HEK293 (cell line): ENCODE data around the gene AP1B1.

Source experiments
- HOXA7 ChIP-seq: sonication (generic); formaldehyde crosslinking; IDR thresholded peaks from 2 replicates; pipeline ENCODE4 v1.8.1; 2022; ENCODE audit warnings: missing genetic modification reagents, borderline replicate concordance
- KLF1 ChIP-seq: fragments of 450-650 bp; formaldehyde crosslinking; IDR thresholded peaks from 2 replicates; pipeline ENCODE4 v1.5.1; 2016; ENCODE audit warnings: missing biosample characterization, missing genetic modification characterization
- KLF10 ChIP-seq: fragments of 450-650 bp; IDR thresholded peaks from 2 replicates; pipeline ENCODE4 v1.5.1; 2018; ENCODE audit warnings: missing biosample characterization, mild to moderate bottlenecking, missing genetic modification characterization
- KLF8 ChIP-seq: fragments of 450-650 bp; formaldehyde crosslinking; IDR thresholded peaks from 2 replicates; pipeline ENCODE4 v1.5.1; 2016; ENCODE audit warnings: missing biosample characterization, missing genetic modification characterization
- SALL2 ChIP-seq: fragments of 450-650 bp; formaldehyde crosslinking; IDR thresholded peaks from 2 replicates; pipeline ENCODE4 v1.5.0; 2017; ENCODE audit warnings: missing biosample characterization, mild to moderate bottlenecking, missing genetic modification characterization, borderline replicate concordance
- SCRT1 ChIP-seq: fragments of 450-650 bp; formaldehyde crosslinking; IDR thresholded peaks from 2 replicates; pipeline ENCODE4 v1.5.1; 2016; ENCODE audit warnings: missing biosample characterization, missing genetic modification characterization, borderline replicate concordance
- SCRT2 ChIP-seq: fragments of 450-650 bp; formaldehyde crosslinking; IDR thresholded peaks from 2 replicates; pipeline ENCODE4 v1.5.1; 2016; ENCODE audit warnings: missing biosample characterization, missing genetic modification characterization
- SETDB1 ChIP-seq: IDR thresholded peaks from one replicate; pipeline ENCODE4 v1.6.1; 2017; ENCODE audit warnings: mild to moderate bottlenecking, low read length, moderate library complexity, mixed read lengths; ENCODE audit not compliant: insufficient read length
- SP2 ChIP-seq: fragments of 450-650 bp; formaldehyde crosslinking; IDR thresholded peaks from 2 replicates; pipeline ENCODE4 v1.5.1; 2016; ENCODE audit warnings: missing biosample characterization, missing genetic modification characterization
- TCF7L2 ChIP-seq: IDR thresholded peaks from 2 replicates; pipeline ENCODE4 v1.6.1; 2011; ENCODE audit warnings: low read depth, mild to moderate bottlenecking, inconsistent platforms, low read length, moderate library complexity, borderline replicate concordance
- WT1 ChIP-seq: fragments of 450-650 bp; formaldehyde crosslinking; IDR thresholded peaks from 2 replicates; pipeline ENCODE4 v1.5.1; 2016; ENCODE audit warnings: missing biosample characterization, missing genetic modification characterization
- YY1 ChIP-seq: fragments of 450-650 bp; formaldehyde crosslinking; IDR thresholded peaks from 2 replicates; pipeline ENCODE4 v1.5.1; 2018; ENCODE audit warnings: missing biosample characterization, missing genetic modification characterization
- ZBTB21 ChIP-seq: fragments of 450-650 bp; formaldehyde crosslinking; IDR thresholded peaks from 2 replicates; pipeline ENCODE4 v1.5.1; 2017; ENCODE audit warnings: missing biosample characterization, missing genetic modification characterization
- ZNF121 ChIP-seq: fragments of 450-650 bp; formaldehyde crosslinking; IDR thresholded peaks from 2 replicates; pipeline ENCODE4 v1.5.1; 2016; ENCODE audit warnings: missing biosample characterization, missing genetic modification characterization
- ZNF146 ChIP-seq: fragments of 450-650 bp; formaldehyde crosslinking; IDR thresholded peaks from 2 replicates; pipeline ENCODE4 v1.5.1; 2016; ENCODE audit warnings: missing biosample characterization, missing genetic modification characterization
- ZNF214 ChIP-seq: fragments of 450-650 bp; formaldehyde crosslinking; IDR thresholded peaks from 2 replicates; pipeline ENCODE4 v1.5.1; 2017; ENCODE audit warnings: missing biosample characterization, mild to moderate bottlenecking, missing genetic modification characterization, borderline replicate concordance
- ZNF248 ChIP-seq: fragments of 450-650 bp; formaldehyde crosslinking; IDR thresholded peaks from 2 replicates; pipeline ENCODE4 v1.5.1; 2017; ENCODE audit warnings: missing biosample characterization, missing genetic modification characterization
- ZNF302 ChIP-seq: fragments of 450-650 bp; formaldehyde crosslinking; IDR thresholded peaks from 2 replicates; pipeline ENCODE4 v1.5.1; 2016; ENCODE audit warnings: missing biosample characterization, missing genetic modification characterization, low read depth
- ZNF560 ChIP-seq: fragments of 450-650 bp; formaldehyde crosslinking; IDR thresholded peaks from 2 replicates; pipeline ENCODE4 v1.5.1; 2017; ENCODE audit warnings: missing biosample characterization, missing genetic modification characterization, borderline replicate concordance
- ZNF561 ChIP-seq: fragments of 450-650 bp; IDR thresholded peaks from 2 replicates; pipeline ENCODE4 v1.5.1; 2018; ENCODE audit warnings: missing biosample characterization, missing genetic modification characterization, borderline replicate concordance
- ZNF626 ChIP-seq: fragments of 450-650 bp; sonication (Bioruptor Pico); formaldehyde crosslinking; IDR thresholded peaks from 2 replicates; pipeline ENCODE4 v1.5.1; 2018; ENCODE audit warnings: missing biosample characterization, missing genetic modification characterization, inconsistent platforms
- ZNF791 ChIP-seq: fragments of 450-650 bp; formaldehyde crosslinking; IDR thresholded peaks from 2 replicates; pipeline ENCODE4 v1.5.1; 2016; ENCODE audit warnings: missing biosample characterization, missing genetic modification characterization
- TF ChIP-seq, protein P1 (sequence below): fragments of 450-650 bp; formaldehyde crosslinking; IDR thresholded peaks from 2 replicates; pipeline ENCODE4 v1.5.1; 2016; ENCODE audit warnings: missing biosample characterization, missing genetic modification characterization
- TF ChIP-seq, protein P2 (sequence below): fragments of 450-650 bp; formaldehyde crosslinking; IDR thresholded peaks from 2 replicates; pipeline ENCODE4 v1.5.1; 2016; ENCODE audit warnings: missing biosample characterization, missing genetic modification characterization
- TF ChIP-seq, protein P3 (sequence below): fragments of 450-650 bp; formaldehyde crosslinking; IDR thresholded peaks from 2 replicates; pipeline ENCODE4 v1.5.1; 2016; ENCODE audit warnings: missing biosample characterization, missing genetic modification characterization
- TF ChIP-seq, protein P4 (sequence below): fragments of 450-650 bp; formaldehyde crosslinking; IDR thresholded peaks from 2 replicates; pipeline ENCODE4 v1.5.1; 2017; ENCODE audit warnings: missing biosample characterization, missing genetic modification characterization
- TF ChIP-seq, protein P5 (sequence below): fragments of 450-650 bp; formaldehyde crosslinking; IDR thresholded peaks from 2 replicates; pipeline ENCODE4; 2016; ENCODE audit warnings: missing biosample characterization, missing genetic modification characterization
- TF ChIP-seq, protein P6 (sequence below): fragments of 450-650 bp; formaldehyde crosslinking; IDR thresholded peaks from 2 replicates; pipeline ENCODE4 v1.5.1; 2016; ENCODE audit warnings: missing biosample characterization, missing genetic modification characterization

AP1B1 gene

DNA sequence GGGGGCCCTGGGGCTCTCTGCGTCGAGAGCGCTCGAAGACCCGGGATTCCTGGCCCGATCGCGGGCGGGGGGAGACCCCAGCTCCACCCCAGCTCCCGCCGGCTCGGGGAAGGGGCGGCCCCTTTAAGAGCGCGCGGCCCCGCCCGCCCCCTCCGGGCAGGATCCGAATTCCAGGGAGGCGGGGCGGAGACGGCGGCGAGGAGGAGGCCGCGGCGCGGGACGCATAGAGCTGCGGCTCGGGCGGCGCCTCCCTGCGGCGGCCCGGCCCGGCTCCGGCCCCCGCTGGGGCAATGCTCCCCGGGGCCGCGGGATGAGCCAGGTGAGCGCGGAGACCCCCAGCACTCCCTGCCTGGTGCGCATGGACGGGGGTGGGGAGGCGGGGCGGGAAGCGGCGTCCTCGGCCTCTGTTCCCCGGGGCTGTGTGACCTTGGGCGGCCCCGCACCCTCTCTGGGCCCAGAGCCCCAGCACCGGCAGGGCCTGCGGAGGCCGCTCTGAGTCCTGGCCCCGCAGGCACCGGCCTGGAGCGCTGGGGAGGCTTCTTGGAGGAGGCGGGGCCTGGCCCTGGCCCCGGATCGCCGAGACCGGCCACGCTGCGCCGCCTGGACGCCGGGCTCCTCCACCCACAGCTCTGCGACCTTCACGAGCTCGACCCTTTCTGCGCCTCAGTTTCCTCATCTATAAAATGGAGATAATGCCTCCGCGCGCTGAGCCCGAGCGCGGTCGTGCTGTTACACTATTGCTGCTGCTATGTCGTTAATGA lies 81.4 kb downstream of the AP1B1 start (continued):
- TF ChIP-seq, protein P1, sequence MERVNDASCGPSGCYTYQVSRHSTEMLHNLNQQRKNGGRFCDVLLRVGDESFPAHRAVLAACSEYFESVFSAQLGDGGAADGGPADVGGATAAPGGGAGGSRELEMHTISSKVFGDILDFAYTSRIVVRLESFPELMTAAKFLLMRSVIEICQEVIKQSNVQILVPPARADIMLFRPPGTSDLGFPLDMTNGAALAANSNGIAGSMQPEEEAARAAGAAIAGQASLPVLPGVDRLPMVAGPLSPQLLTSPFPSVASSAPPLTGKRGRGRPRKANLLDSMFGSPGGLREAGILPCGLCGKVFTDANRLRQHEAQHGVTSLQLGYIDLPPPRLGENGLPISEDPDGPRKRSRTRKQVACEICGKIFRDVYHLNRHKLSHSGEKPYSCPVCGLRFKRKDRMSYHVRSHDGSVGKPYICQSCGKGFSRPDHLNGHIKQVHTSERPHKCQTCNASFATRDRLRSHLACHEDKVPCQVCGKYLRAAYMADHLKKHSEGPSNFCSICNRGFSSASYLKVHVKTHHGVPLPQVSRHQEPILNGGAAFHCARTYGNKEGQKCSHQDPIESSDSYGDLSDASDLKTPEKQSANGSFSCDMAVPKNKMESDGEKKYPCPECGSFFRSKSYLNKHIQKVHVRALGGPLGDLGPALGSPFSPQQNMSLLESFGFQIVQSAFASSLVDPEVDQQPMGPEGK (tag by site-specific recombination), result peak; percentile 66; the same call in 1 of the 2 replicates
- TF ChIP-seq SCRT2 (no peak), YY1 (tag by site-specific recombination) (no peak), ZNF214 (tag by site-specific recombination) (no peak), KLF8 (tag by site-specific recombination) (peak; percentile 49; the same call in 1 of the 2 replicates), ZNF791 (tag by site-specific recombination) (no peak), ZNF302 (tag by site-specific recombination) (no peak), ZNF248 (tag by site-specific recombination) (no peak), ZNF121 (0 out of 2 replicates have a peak, but pooled peaks have one; percentile 30), SCRT1 (tag by site-specific recombination) (no peak), SETDB1 (no peak), TCF7L2 (no peak), SP2 (peak; percentile 60), ZNF560 (tag by site-specific recombination) (no peak), ZNF146 (tag by site-specific recombination) (no peak), ZNF626 (tag by site-specific recombination) (no peak), KLF1 (peak; percentile 71), ZBTB21 (tag by site-specific recombination) (no peak), WT1 (tag by site-specific recombination) (no peak), ZNF561 (peak; percentile 51; the same call in 1 of the 2 replicates), KLF10 (tag by site-specific recombination) (peak; percentile 50; the same call in 1 of the 2 replicates), SALL2 (tag by site-specific recombination) (no peak), HOXA7 (no peak)
- TF ChIP-seq, protein P2, sequence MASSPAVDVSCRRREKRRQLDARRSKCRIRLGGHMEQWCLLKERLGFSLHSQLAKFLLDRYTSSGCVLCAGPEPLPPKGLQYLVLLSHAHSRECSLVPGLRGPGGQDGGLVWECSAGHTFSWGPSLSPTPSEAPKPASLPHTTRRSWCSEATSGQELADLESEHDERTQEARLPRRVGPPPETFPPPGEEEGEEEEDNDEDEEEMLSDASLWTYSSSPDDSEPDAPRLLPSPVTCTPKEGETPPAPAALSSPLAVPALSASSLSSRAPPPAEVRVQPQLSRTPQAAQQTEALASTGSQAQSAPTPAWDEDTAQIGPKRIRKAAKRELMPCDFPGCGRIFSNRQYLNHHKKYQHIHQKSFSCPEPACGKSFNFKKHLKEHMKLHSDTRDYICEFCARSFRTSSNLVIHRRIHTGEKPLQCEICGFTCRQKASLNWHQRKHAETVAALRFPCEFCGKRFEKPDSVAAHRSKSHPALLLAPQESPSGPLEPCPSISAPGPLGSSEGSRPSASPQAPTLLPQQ, result peak; percentile 98
- TF ChIP-seq, protein P3, sequence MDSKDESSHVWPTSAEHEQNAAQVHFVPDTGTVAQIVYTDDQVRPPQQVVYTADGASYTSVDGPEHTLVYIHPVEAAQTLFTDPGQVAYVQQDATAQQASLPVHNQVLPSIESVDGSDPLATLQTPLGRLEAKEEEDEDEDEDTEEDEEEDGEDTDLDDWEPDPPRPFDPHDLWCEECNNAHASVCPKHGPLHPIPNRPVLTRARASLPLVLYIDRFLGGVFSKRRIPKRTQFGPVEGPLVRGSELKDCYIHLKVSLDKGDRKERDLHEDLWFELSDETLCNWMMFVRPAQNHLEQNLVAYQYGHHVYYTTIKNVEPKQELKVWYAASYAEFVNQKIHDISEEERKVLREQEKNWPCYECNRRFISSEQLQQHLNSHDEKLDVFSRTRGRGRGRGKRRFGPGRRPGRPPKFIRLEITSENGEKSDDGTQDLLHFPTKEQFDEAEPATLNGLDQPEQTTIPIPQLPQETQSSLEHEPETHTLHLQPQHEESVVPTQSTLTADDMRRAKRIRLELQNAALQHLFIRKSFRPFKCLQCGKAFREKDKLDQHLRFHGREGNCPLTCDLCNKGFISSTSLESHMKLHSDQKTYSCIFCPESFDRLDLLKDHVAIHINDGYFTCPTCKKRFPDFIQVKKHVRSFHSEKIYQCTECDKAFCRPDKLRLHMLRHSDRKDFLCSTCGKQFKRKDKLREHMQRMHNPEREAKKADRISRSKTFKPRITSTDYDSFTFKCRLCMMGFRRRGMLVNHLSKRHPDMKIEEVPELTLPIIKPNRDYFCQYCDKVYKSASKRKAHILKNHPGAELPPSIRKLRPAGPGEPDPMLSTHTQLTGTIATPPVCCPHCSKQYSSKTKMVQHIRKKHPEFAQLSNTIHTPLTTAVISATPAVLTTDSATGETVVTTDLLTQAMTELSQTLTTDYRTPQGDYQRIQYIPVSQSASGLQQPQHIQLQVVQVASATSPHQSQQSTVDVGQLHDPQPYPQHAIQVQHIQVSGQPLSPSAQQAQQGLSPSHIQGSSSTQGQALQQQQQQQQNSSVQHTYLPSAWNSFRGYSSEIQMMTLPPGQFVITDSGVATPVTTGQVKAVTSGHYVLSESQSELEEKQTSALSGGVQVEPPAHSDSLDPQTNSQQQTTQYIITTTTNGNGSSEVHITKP (tag by site-specific recombination), result no peak
- TF ChIP-seq, protein P4, sequence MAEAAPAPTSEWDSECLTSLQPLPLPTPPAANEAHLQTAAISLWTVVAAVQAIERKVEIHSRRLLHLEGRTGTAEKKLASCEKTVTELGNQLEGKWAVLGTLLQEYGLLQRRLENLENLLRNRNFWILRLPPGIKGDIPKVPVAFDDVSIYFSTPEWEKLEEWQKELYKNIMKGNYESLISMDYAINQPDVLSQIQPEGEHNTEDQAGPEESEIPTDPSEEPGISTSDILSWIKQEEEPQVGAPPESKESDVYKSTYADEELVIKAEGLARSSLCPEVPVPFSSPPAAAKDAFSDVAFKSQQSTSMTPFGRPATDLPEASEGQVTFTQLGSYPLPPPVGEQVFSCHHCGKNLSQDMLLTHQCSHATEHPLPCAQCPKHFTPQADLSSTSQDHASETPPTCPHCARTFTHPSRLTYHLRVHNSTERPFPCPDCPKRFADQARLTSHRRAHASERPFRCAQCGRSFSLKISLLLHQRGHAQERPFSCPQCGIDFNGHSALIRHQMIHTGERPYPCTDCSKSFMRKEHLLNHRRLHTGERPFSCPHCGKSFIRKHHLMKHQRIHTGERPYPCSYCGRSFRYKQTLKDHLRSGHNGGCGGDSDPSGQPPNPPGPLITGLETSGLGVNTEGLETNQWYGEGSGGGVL, result peak; percentile 5; the same call in 1 of the 2 replicates
- TF ChIP-seq, protein P5, sequence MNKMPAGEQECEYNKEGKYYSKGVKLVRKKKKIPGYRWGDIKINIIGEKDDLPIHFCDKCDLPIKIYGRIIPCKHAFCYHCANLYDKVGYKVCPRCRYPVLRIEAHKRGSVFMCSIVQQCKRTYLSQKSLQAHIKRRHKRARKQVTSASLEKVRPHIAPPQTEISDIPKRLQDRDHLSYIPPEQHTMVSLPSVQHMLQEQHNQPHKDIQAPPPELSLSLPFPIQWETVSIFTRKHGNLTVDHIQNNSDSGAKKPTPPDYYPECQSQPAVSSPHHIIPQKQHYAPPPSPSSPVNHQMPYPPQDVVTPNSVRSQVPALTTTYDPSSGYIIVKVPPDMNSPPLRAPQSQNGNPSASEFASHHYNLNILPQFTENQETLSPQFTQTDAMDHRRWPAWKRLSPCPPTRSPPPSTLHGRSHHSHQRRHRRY (tag by site-specific recombination), result no peak
- TF ChIP-seq, protein P6, sequence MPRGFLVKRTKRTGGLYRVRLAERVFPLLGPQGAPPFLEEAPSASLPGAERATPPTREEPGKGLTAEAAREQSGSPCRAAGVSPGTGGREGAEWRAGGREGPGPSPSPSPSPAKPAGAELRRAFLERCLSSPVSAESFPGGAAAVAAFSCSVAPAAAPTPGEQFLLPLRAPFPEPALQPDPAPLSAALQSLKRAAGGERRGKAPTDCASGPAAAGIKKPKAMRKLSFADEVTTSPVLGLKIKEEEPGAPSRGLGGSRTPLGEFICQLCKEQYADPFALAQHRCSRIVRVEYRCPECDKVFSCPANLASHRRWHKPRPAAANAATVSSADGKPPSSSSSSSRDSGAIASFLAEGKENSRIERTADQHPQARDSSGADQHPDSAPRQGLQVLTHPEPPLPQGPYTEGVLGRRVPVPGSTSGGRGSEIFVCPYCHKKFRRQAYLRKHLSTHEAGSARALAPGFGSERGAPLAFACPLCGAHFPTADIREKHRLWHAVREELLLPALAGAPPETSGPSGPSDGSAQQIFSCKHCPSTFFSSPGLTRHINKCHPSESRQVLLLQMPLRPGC (tag by site-specific recombination), result no peak
